ENCODE results near the gene MSH5. TPM values are rescaled to one million over a fixed set of nuclear protein-coding genes. Genes with fewer than 3 reads are reported as not detected.

MSH5 gene
- total and polyA plus RNA-seq, 2 of the 13 experiments (the other 11 are each of a cell fraction or from before 2014, with no cell fraction given) = 10.2 to 38.7 TPM

GRCh38 chr6:31739639-31740396 lies at the start of gene MSH5 (continued):
- peak; percentile 100 for TF ChIP-seq E2F1 (CRISPR knock-in tag; IDR thresholded peaks at IDR 0.05)
- TF ChIP-seq ZNF451 (CRISPR knock-in tag; IDR thresholded peaks at IDR 0.05) = peak; percentile 99
- peak; percentile 98; the same call in 1 of the 2 replicates for TF ChIP-seq LBX2 (CRISPR knock-in tag; IDR thresholded peaks at IDR 0.05; ENCODE audit: borderline replicate concordance)
- no peak for TF ChIP-seq MAFK (conservative IDR thresholded peaks at IDR 0.05 in 1 of 2, IDR thresholded peaks at IDR 0.05 in 1 of 2; ENCODE audit: low read length in 2 of 2)
- peak; percentile 73; the same call in 1 of the 2 replicates for TF ChIP-seq ZNF343 (CRISPR knock-in tag; IDR thresholded peaks at IDR 0.05)
- TF ChIP-seq ZBED4 (CRISPR knock-in tag; IDR thresholded peaks at IDR 0.05; ENCODE audit: borderline replicate concordance) = no peak; the same call in 1 of the 2 replicates
- peak; percentile 99 for TF ChIP-seq ZNF547 (CRISPR knock-in tag; IDR thresholded peaks at IDR 0.05)
- TF ChIP-seq EEA1 (CRISPR knock-in tag; IDR thresholded peaks at IDR 0.05; ENCODE audit: borderline replicate concordance) = peak; percentile 93; the same call in 1 of the 2 replicates
- peak; percentile 79 for TF ChIP-seq ZNF280D (CRISPR knock-in tag; IDR thresholded peaks at IDR 0.05)
- peak; percentile 87 for TF ChIP-seq ZNF639 (CRISPR knock-in tag; conservative IDR thresholded peaks at IDR 0.05)
- peak; percentile 74 for TF ChIP-seq POLR2AphosphoS5 (IDR thresholded peaks at IDR 0.05; ENCODE audit: low read depth, low read length)
- peak; percentile 60; the same call in 1 of the 2 replicates for TF ChIP-seq KMT2A (CRISPR knock-in tag; IDR thresholded peaks at IDR 0.05)
- peak; percentile 96; the same call in 1 of the 2 replicates for TF ChIP-seq HOXA7 (CRISPR knock-in tag; IDR thresholded peaks at IDR 0.05)

Measured in HepG2 (cell line).